ENCODE data around the gene HAND2.

Gene HAND2

GRCh38 chr4:173478201-173478912, 51.7 kb downstream of the HAND2 start:
- no peak for DNase-seq (ENCODE audit: low spot score)
- FAIRE-seq = no peak

DNA sequence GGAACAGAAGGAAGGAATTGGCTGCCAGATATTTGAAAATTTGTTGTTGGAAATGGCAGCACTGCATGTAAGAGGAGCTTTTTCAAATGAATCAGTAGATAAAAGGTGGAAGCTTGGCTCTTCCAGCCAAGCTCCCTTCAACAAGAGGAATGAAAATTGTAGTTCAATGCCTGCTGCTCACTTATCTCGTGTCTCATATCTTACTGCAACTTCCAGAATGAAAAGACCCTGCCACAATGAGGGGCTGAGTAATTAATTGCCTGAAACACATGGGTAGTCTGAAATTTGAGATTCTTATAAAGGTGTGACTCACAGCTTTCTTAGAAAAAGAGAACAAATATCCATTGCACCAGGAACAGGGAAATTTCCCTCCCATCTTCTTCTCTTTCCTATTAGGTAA, 53.0 kb downstream of the HAND2 start:
- no peak for FAIRE-seq
- no peak for DNase-seq (ENCODE audit: low spot score)
